Tibial artery (tissue), 4 donors: ENCODE data around the gene UBE2Z.

Source experiments
- DNase-seq, 2 donors: peaks; one replicate each; pipeline ENCODE4 v3.0.0-alpha.2; 2019
- H3K27ac ChIP-seq, 2 donors: fragments of 200-600 bp; sonication (generic) in 1 of 2; 1 replicate in 1 of 2; 2 replicates in 1 of 2; pipeline ENCODE4 v1.5.1; 2018 to 2019; ENCODE audit warnings: mild to moderate bottlenecking in 1 of 2
- H3K27me3 ChIP-seq, 2 donors: fragments of 200-600 bp; sonication (generic) in 1 of 2; one replicate each; pipeline versions ENCODE4 v1.5.1 to v1.6.0; 2016 to 2019
- H3K36me3 ChIP-seq, 3 donors: fragments of 200-600 bp; sonication (generic) in 2 of 3; one replicate each; pipeline ENCODE4 v1.5.1; 2016 to 2019; ENCODE audit warnings: mild to moderate bottlenecking in 2 of 3
- H3K4me1 ChIP-seq, 4 donors: fragments of 200-600 bp; sonication (generic) in 2 of 4; 1 replicate in 3 of 4; 2 replicates in 1 of 4; pipeline ENCODE4 v1.5.1; 2016 to 2019
- H3K4me3 ChIP-seq, 2 donors: fragments of 200-600 bp; sonication (generic) in 1 of 2; 1 replicate in 1 of 2; 2 replicates in 1 of 2; pipeline ENCODE4 v1.5.1; 2018 to 2019; ENCODE audit warnings: mild to moderate bottlenecking in 2 of 2
- H3K9me3 ChIP-seq, 3 donors: fragments of 200-600 bp; sonication (generic) in 1 of 3; one replicate each; pipeline ENCODE4 v1.5.1; 2016 to 2019
- CTCF ChIP-seq, 2 experiments: fragments of 200-600 bp in 1 of 2; fragments of 450-650 bp in 1 of 2; IDR thresholded peaks; one replicate each; pipeline ENCODE4 v1.5.1; 2017 to 2019; ENCODE audit warnings: antibody characterized with exemption in 2 of 2, mild to moderate bottlenecking in 1 of 2, moderate library complexity in 1 of 2
- intact Hi-C: fragments of 100-400 bp; cut with DNase I; formaldehyde crosslinking; loops from one replicate; pipeline ENCODE4 v1.15.0; 2023; ENCODE audit warnings: low total_unique reads

The UBE2Z gene

GRCh38 chr17:48912476-48912875 lies 4.3 kb downstream of the UBE2Z start:
- no peak for TF ChIP-seq CTCF (IDR thresholded peaks at IDR 0.05)
- Histone ChIP-seq H3K9me3 (no peaks in the 10 kb centered on the region), H3K27me3 (no peaks in the 10 kb centered on the region), H3K4me1 (peaks cover 0 to 41% (median 28%) of the 10 kb centered on the region in 4 donors), H3K36me3 (peaks cover 17 to 72% (median 26%) of the 10 kb centered on the region in 3 donors), H3K27ac (no peak overlapping the region), H3K4me3 (no peak overlapping the region)
- intact Hi-C loops, result no loop called here
- DNase-seq, result no peak

- DNase-seq, result peak in 1 of 2 donors; percentile 25
- Histone ChIP-seq H3K27ac (peak overlapping the region in 1 of 2 donors; percentile 20), H3K27me3 (no peaks in the 10 kb centered on the region), H3K4me3 (no peak overlapping the region), H3K4me1 (peaks cover 0 to 19% (median 7%) of the 10 kb centered on the region in 4 donors), H3K9me3 (no peaks in the 10 kb centered on the region), H3K36me3 (peaks cover 48 to 98% (median 58%) of the 10 kb centered on the region in 3 donors)
- intact Hi-C loops, result no loop called here
- no peak for TF ChIP-seq CTCF (IDR thresholded peaks at IDR 0.05)
Observed at GRCh38 chr17:48915459-48916282, 7.5 kb downstream of the UBE2Z start.

- Histone ChIP-seq H3K27me3 (no peaks in the 10 kb centered on the region), H3K36me3 (peaks cover 76 to 98% (median 94%) of the 10 kb centered on the region in 3 donors), H3K4me3 (no peak overlapping the region), H3K9me3 (no peaks in the 10 kb centered on the region), H3K27ac (no peak overlapping the region), H3K4me1 (no peaks in the 10 kb centered on the region)
- TF ChIP-seq CTCF (IDR thresholded peaks at IDR 0.05), result no peak
- intact Hi-C loops, result no loop called here
- DNase-seq, result no peak
Observed at GRCh38 chr17:48925251-48925990, 17.2 kb downstream of the UBE2Z start.

- no peak for DNase-seq
- H3K4me3 ChIP-seq, result no peak overlapping the region
- no peaks in the 10 kb centered on the region for H3K9me3 ChIP-seq
- H3K27ac ChIP-seq, result no peak overlapping the region
- no peaks in the 10 kb centered on the region for H3K27me3 ChIP-seq
- H3K4me1 ChIP-seq, result no peaks in the 10 kb centered on the region
- TF ChIP-seq CTCF (IDR thresholded peaks at IDR 0.05), result no peak
- peaks cover 71 to 97% (median 95%) of the 10 kb centered on the region in 3 donors for H3K36me3 ChIP-seq
- intact Hi-C loops, result no loop called here
Observed at GRCh38 chr17:48925991-48926342, 17.8 kb downstream of the UBE2Z start.

GRCh38 chr17:48927978-48928745 lies 20.0 kb downstream of the UBE2Z start:
- intact Hi-C loops, result no loop called here
- H3K27ac ChIP-seq, result no peak overlapping the region
- DNase-seq, result no peak

More at GRCh38 chr17:48927978-48928745, 20.0 kb downstream of the UBE2Z start:
- Histone ChIP-seq H3K4me1 (no peaks in the 10 kb centered on the region), H3K27me3 (no peaks in the 10 kb centered on the region), H3K36me3 (peaks cover 70 to 97% (median 95%) of the 10 kb centered on the region in 3 donors), H3K9me3 (no peaks in the 10 kb centered on the region), H3K4me3 (no peak overlapping the region)
- no peak for TF ChIP-seq CTCF (IDR thresholded peaks at IDR 0.05)
